ENCODE data around the gene PHC2. TPM values are rescaled to one million over a fixed set of nuclear protein-coding genes. Genes with fewer than 3 reads are reported as not detected.

The PHC2 gene
- total and polyA plus RNA-seq, 9 of the 15 experiments (the other 6 are each of a cell fraction or from before 2014, with no cell fraction given): 3.1 to 67.6 (median 34.6) TPM

GRCh38 chr1:33354707-33355316, 76.1 kb downstream of the PHC2 start:
- Histone ChIP-seq H3K27me3 (ENCODE audit: control insufficient read depth in 2 of 2, insufficient read depth in 2 of 2, low read length in 2 of 2) (no peaks in the 10 kb centered on the region), H3K79me2 (ENCODE audit: control insufficient read depth, insufficient read depth, low read length) (peaks cover 14% of the 10 kb centered on the region; the same call in 2 of the 3 replicates), H3K9ac (ENCODE audit: insufficient read depth in 1 of 2, low read depth in 2 of 2, low read length in 2 of 2) (peak overlapping the region in 1 of 2 experiments; percentile 64; a peak in 2 of 4 replicates), H3K36me3 (ENCODE audit: control insufficient read depth, insufficient read depth, low read length) (no peaks in the 10 kb centered on the region), H3K4me2 (ENCODE audit: insufficient read depth, low read length) (no peak overlapping the region), H3K9me1 (ENCODE audit: control insufficient read depth, insufficient read depth, low read length) (no peaks in the 10 kb centered on the region), H3K4me1 (replicated peaks in 1 of 2; ENCODE audit: control insufficient read depth in 2 of 2, insufficient read depth in 2 of 2, low read length in 2 of 2) (peaks cover 7 to 16% of the 10 kb centered on the region in 2 experiments; a peak in 4 of 5 replicates), H3K9me3 (replicated peaks; ENCODE audit: control insufficient read depth, insufficient read depth, low read depth, low read length) (no peaks in the 10 kb centered on the region), H3K27ac (ENCODE audit: extremely low read depth, low read depth, low read length) (no peak overlapping the region), H2AFZ (ENCODE audit: low read depth, low read length) (no peak overlapping the region), H3K4me3 (no peak overlapping the region), H4K20me1 (replicated peaks; ENCODE audit: control insufficient read depth, insufficient read depth, low read length) (no peaks in the 10 kb centered on the region; the same call in 1 of the 2 replicates)
- ATAC-seq: no peak
- POLR2A ChIA-PET: interaction anchor here (0.7 to 1.0 kb wide), 3 partner anchors 82 to 190 kb away, joined by 3 read pairs; no protein-coding TSS in a partner anchor
- in situ Hi-C loops (cut with MboI): no loop called here
- no TSS peak for BruUV-seq (replicated peaks)
- FAIRE-seq: no peak
- 74% methylated on average over 15 of the region's 16 CpGs for whole genome bisulfite sequencing (ENCODE audit: insufficient coverage, low coverage, missing lambda C conversion rate)
- intact Hi-C loops (cut with micrococcal nuclease): no loop called here
- no peak for DNase-seq (ENCODE audit: extremely low read depth in 1 of 4, low spot score in 3 of 4)
- CTCF ChIA-PET (ENCODE audit: low intra/inter-chr PET ratio): no interaction called here
- TF ChIP-seq, protein P1, sequence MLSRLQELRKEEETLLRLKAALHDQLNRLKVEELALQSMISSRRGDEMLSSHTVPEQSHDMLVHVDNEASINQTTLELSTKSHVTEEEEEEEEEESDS (CRISPR knock-in tag; IDR thresholded peaks at IDR 0.05): no peak
- TF ChIP-seq ZNF696 (CRISPR knock-in tag; conservative IDR thresholded peaks at IDR 0.05) (no peak), YY1 (IDR thresholded peaks at IDR 0.05; ENCODE audit: borderline replicate concordance in 1 of 3, control insufficient read depth in 1 of 3, extremely low read depth in 1 of 3, insufficient read depth in 3 of 3, insufficient read length in 1 of 3, insufficient replicate concordance in 2 of 3, low read depth in 1 of 3, low read length in 2 of 3) (peak in 1 of 3 experiments; percentile 8), ZEB2 (IDR thresholded peaks at IDR 0.05) (no peak)

- no peaks in the 10 kb centered on the region for H3K9me3 ChIP-seq (replicated peaks; ENCODE audit: control insufficient read depth, insufficient read depth, low read depth, low read length)
- ChIA-PET POLR2A (no interaction called here), CTCF (ENCODE audit: low intra/inter-chr PET ratio) (no interaction called here)
- BruUV-seq (replicated peaks): no TSS peak
- H3K27ac ChIP-seq (ENCODE audit: extremely low read depth, low read depth, low read length): no peak overlapping the region
- no peak overlapping the region for H3K4me3 ChIP-seq
- intact Hi-C loops (cut with micrococcal nuclease): no loop called here
- WGBS (ENCODE audit: insufficient coverage, low coverage, missing lambda C conversion rate): 70% methylated on average over 5 of the region's 5 CpGs
- H3K4me1 ChIP-seq (replicated peaks in 1 of 2; ENCODE audit: control insufficient read depth in 2 of 2, insufficient read depth in 2 of 2, low read length in 2 of 2): peaks cover 9 to 24% of the 10 kb centered on the region in 2 experiments; a peak in 4 of 5 replicates
- in situ Hi-C loops (cut with MboI): no loop called here
- H3K79me2 ChIP-seq (ENCODE audit: control insufficient read depth, insufficient read depth, low read length): peaks cover 23% of the 10 kb centered on the region
- no peaks in the 10 kb centered on the region for H3K9me1 ChIP-seq (ENCODE audit: control insufficient read depth, insufficient read depth, low read length)
- no peak overlapping the region for H3K4me2 ChIP-seq (ENCODE audit: insufficient read depth, low read length)
- H3K36me3 ChIP-seq (ENCODE audit: control insufficient read depth, insufficient read depth, low read length): no peaks in the 10 kb centered on the region
- H3K9ac ChIP-seq (ENCODE audit: insufficient read depth in 1 of 2, low read depth in 2 of 2, low read length in 2 of 2): no peak overlapping the region
- no peak overlapping the region for H2AFZ ChIP-seq (ENCODE audit: low read depth, low read length)
- ATAC-seq: no peak
- FAIRE-seq: no peak
- peaks cover 2% of the 10 kb centered on the region; the same call in 1 of the 2 replicates for H4K20me1 ChIP-seq (replicated peaks; ENCODE audit: control insufficient read depth, insufficient read depth, low read length)
- DNase-seq (ENCODE audit: extremely low read depth in 1 of 4, low spot score in 3 of 4): no peak
- no peaks in the 10 kb centered on the region for H3K27me3 ChIP-seq (ENCODE audit: control insufficient read depth in 2 of 2, insufficient read depth in 2 of 2, low read length in 2 of 2)
- TF ChIP-seq TRIM28 (IDR thresholded peaks at IDR 0.05): no peak
- TF ChIP-seq PHB (CRISPR knock-in tag; IDR thresholded peaks at IDR 0.05): no peak
- no peak for TF ChIP-seq RERE (CRISPR knock-in tag; IDR thresholded peaks at IDR 0.05; ENCODE audit: borderline replicate concordance)
- no peak for TF ChIP-seq GTF2E2 (tag; IDR thresholded peaks at IDR 0.05)
- TF ChIP-seq ATF7 (IDR thresholded peaks at IDR 0.05): no peak
- TF ChIP-seq RBM39 (optimal IDR thresholded peaks at IDR 0.05; ENCODE audit: low read depth, low read length): no peak
Observed at GRCh38 chr1:33353531-33353930, 77.4 kb downstream of the PHC2 start.

Measured in K562 (cell line).